Measurements from ENCODE around the gene DENND1B.

The DENND1B gene, protein sequence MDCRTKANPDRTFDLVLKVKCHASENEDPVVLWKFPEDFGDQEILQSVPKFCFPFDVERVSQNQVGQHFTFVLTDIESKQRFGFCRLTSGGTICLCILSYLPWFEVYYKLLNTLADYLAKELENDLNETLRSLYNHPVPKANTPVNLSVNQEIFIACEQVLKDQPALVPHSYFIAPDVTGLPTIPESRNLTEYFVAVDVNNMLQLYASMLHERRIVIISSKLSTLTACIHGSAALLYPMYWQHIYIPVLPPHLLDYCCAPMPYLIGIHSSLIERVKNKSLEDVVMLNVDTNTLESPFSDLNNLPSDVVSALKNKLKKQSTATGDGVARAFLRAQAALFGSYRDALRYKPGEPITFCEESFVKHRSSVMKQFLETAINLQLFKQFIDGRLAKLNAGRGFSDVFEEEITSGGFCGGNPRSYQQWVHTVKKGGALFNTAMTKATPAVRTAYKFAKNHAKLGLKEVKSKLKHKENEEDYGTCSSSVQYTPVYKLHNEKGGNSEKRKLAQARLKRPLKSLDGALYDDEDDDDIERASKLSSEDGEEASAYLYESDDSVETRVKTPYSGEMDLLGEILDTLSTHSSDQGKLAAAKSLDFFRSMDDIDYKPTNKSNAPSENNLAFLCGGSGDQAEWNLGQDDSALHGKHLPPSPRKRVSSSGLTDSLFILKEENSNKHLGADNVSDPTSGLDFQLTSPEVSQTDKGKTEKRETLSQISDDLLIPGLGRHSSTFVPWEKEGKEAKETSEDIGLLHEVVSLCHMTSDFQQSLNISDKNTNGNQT

GRCh38 chr1:197775282-197776262, at the start of gene DENND1B:
Gene DENND1B, minus strand, starts transcription at chr1:197775480. Its CDS starts 325 bp downstream, at chr1:197775155.
- peak; percentile 65 to 68 for DNase-seq (ENCODE audit: low read depth in 2 of 2)

DNA sequence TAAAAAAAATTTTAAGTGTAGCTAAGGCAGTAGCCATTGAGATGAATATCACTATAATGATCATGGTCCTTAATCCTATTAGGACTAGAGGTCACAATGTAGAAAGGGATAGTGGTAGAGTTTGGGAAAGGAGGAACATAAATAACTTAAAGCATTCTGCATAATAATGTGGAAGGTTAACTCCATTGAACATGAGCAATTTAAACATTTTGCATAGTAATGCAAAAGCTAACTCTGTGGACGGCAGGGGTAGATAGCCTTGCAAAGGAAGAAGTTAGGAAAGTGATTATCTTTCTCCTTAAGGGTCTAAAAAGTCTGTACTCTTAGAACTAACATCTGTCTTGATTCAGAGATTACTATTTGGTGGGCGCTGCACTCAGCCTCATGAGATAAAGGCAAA, 39.0 kb upstream of the DENND1B start:
- DNase-seq (ENCODE audit: low read depth in 2 of 2) = no peak

- DNase-seq (ENCODE audit: low read depth in 2 of 2) = no peak
Measured at GRCh38 chr1:197813741-197814140, 38.5 kb upstream of the DENND1B start.

DNA sequence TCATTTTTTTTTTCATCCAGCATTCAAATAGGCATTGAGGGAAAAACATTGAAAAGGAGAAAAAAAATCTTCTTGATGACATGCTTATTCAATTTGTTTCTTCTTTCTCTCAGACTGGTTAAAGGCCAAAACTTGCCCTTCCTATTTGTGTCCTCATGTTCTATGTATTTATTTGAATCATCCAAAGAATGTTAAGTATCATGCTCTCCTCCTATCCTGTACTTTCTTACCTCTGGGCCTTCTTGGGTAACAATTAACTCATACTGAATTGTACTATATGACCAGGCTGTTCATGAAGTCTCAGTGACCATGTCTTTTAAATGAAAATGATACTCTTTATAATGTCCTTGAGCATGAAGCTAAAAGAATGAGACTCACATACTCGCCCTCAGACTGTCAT, 36.5 kb upstream of the DENND1B start:
- DNase-seq (ENCODE audit: low read depth in 2 of 2) = no peak

- DNase-seq (ENCODE audit: low read depth in 2 of 2) = no peak
Measured at GRCh38 chr1:197810812-197811211, 35.5 kb upstream of the DENND1B start.

GRCh38 chr1:197808880-197809279, 33.6 kb upstream of the DENND1B start:
- no peak for DNase-seq (ENCODE audit: low read depth in 2 of 2)

DNA sequence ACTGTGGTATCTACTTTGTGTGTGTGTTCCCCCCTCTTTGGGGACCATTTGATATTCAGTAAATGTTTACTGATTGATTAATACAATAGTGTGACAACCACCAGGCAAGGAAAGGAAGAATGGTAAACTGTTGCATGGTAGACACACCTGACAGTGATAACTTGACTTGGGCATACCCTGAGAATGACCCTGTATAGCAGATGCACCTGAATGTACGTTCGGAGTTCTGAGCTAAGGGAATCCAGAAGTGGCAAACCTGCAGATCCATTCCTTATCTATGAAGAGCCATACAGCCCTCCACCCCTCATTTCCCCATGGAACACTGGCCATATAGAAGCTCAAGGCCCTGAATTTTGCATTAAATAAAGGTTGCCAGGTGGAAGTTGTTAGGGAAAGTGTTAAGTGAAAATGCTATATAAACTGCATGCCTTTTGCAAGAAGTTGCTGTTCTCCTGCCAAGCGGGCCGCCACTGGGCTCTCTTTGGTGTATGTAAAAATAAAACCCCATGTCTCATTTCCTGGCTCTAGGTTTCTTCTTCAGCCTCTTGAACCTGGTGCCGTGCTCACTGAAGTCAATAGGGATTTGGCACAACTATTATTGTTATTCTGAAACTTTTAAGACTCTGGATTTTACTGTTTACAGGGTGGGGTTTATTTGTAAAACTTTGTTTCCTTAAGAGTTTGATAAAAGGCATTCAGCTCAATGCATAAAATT, 32.6 kb upstream of the DENND1B start:
- no peak for DNase-seq (ENCODE audit: low read depth in 2 of 2)

DNA sequence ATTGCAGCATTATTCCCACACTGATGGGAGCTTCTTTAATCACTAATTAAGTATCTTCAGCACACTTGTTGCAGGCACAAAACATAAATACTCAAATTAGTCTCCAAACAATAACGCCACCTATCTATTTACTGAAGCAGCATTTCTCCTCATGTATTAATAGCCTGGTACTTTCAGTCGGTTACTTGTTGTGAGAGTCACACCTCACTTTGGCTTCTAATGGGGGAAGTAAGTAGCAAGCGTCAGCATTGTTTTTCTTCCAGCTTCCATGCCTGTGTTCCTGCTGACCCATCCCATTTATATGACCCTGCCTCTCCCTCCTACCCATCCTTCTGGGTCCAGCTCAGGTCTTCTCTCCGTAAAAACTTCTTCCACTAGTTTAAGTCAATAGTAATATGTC, 31.9 kb upstream of the DENND1B start:
- no peak for DNase-seq (ENCODE audit: low read depth in 2 of 2)

GRCh38 chr1:197806718-197807117, 31.4 kb upstream of the DENND1B start:
- DNase-seq (ENCODE audit: low read depth in 2 of 2) = no peak

GRCh38 chr1:197801684-197802083, 26.4 kb upstream of the DENND1B start:
- no peak for DNase-seq (ENCODE audit: low read depth in 2 of 2)

GRCh38 chr1:197801111-197801482, 25.8 kb upstream of the DENND1B start:
- no peak for DNase-seq (ENCODE audit: low read depth in 2 of 2)

DNA sequence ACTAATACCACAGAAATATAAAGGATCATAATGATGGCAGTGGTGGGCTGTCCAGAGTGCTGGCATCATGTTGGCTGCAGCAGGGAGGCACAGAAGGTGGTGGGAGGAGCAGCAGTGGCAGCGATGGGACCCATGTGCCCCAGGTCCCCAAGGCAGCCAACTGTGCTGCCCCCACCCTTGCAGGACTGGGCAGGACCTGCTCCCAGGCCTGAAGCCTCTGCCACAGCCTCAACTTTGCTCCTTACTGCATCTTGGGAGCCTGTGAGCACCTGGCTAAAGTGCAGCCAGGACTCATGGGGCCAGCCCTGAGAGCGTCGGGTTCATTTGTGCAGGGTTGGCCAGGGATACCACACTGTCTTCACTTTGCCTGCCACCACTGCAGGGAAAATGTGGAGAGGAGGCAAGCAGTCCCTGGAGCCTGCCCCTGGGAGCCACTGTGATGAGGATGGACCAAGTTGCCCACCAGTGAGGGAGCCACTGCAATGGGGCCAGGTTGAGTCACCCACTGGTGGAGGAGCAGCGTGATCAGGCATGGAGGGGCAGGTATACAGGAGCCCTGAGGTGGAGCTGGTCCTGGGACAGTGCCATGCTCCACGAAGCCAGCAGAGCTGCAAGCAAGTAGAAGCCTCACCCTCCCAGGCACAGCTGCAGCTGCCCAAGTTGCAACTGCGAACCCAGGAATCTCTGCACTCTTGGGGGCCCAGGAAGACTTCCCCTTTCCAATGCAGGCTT, 25.3 kb upstream of the DENND1B start:
- DNase-seq (ENCODE audit: low read depth in 2 of 2) = no peak

GRCh38 chr1:197799271-197799670, 24.0 kb upstream of the DENND1B start:
- no peak for DNase-seq (ENCODE audit: low read depth in 2 of 2)

DNA sequence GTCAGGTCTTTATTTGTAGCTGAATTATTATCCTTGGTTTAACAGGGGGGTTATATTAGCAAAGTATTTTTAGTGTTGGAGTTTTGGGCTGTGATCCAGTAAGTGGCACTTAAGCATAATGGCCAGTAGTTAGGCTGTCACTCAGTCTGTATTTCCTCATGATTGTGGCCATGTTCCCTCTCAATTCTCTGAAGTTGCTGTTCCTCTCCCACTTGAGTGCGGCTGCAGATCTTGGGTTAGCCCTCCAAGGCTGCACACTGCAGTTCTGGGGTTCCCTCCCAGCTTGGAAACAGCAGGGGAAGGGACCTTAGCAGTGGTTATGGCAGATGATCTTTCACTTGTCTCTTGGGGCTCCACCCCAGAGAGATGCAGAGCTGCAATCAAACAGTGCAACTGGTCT, 23.2 kb upstream of the DENND1B start:
- no peak for DNase-seq (ENCODE audit: low read depth in 2 of 2)

- DNase-seq (ENCODE audit: low read depth in 2 of 2) = no peak
Measured at GRCh38 chr1:197797010-197797409, 21.7 kb upstream of the DENND1B start.

DNA sequence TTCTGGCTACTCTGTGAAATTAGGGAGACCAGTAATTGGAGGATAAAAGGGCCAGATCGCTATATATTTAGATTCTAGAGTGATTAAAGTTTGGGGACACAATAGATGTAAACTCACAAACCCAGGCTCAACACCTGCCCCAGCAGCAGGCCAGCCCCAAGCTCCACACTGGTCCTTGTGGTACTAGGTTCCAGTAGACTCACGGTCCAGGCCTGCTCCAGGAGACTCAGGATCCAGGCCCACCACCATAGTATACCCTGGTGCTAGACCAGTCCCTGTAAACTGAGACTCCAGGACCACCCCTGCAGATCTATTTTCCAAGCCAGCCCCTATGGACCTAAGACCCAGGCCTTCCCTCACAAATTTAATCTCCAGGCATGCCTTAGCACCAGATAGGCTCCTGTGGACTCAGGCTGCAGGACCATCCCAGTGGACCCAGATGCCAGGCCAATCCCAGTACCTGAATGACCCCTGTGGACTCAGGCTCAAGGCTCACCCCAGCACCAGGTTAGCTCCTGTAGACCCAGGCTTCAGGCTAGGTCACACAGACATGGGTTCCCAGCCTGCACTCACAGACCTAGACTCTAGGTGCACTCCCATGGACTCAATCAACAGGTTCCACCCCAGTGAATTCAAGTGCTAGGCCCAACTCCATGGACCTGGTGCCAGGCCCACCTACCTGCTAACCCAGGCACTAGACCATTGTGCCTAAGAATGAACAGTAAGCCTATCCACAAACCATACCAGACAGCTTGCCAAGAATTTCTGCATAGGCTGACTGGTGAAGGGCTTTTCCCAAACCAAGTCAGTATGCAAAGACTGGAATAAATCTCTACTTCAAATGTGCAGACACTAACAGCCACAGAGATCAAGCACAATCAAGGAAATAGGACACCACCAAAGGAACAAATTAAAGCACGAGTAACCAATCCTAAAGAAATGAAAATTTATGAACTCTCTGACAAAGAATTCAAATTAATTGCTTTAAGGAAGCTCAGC, 13.8 kb upstream of the DENND1B start:
- DNase-seq (ENCODE audit: low read depth in 2 of 2) = no peak

DNA sequence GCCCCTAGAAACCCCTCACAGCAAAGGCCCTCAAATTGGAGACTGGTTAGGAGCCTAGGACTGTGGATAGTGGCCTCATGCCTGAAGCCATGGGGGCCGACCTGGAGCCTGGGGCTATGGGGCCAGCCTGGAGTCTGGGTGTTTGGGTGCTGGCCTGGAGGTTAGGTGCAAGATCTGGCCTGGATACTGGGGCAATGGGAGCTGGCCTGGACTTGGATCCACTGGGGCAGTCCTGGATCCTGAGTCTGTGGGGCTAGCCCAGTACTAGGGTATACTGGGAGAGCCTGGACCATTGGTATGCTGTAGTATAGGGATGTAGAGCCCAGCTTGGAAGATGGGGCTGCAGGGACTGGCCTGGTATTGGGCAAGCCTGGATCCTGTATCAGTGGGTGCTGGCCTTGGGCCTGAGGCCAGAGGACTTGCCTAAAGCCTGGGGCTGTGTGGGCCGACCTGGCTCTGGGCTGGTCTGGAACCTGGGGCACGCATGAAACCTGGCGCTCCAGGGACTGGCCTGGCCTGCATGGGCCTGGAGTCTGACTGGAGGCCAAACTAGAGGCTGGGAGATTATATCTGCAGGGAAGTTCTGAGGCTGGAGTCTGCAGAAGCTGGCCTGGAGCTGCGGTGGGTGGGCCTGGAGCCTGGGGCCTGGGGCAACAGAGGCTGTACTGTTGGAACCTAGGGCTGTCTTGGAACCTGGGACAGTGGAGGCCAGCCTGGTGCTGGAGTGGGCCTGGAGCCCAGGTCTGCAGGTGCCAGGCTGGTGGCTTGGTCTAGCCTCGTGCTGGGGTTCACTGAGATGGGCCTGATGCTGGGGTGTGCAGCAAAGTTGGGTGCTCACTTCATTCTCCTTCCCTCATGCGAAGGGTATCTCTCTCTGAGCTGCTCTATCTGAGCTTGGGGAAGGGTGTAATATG, 12.6 kb upstream of the DENND1B start:
- no peak for DNase-seq (ENCODE audit: low read depth in 2 of 2)

- DNase-seq (ENCODE audit: low read depth in 2 of 2) = no peak
Measured at GRCh38 chr1:197787056-197787455, 11.8 kb upstream of the DENND1B start.

All from stimulated activated CD4-positive, alpha-beta T cell treated with anti-CD3 and anti-CD28 coated beads, Interleukin-15, amount 100 ng/mL, for 48 hours (primary cell).